ENCODE measurements around the gene TSPAN11.
"Not testable (repeated sequence)": the region's sequence is repeated elsewhere in the genome, so short reads cannot be mapped to it uniquely, and the experiment has no call there.

TSPAN11 gene

GRCh38 chr12:30999723-31000122 is 73.2 kb downstream of the TSPAN11 start:
- in situ Hi-C loops (cut with HindIII; ENCODE audit: low sequenced_read_pairs) = no loop called here

- in situ Hi-C loops (cut with HindIII; ENCODE audit: low sequenced_read_pairs) = no loop called here
These were observed 74.2 kb downstream of the TSPAN11 start for GRCh38 chr12:31000751-31001150.

GRCh38 chr12:31001581-31002360 is 75.2 kb downstream of the TSPAN11 start:
- in situ Hi-C loops (cut with HindIII; ENCODE audit: low sequenced_read_pairs) = no loop called here

- in situ Hi-C loops (cut with HindIII; ENCODE audit: low sequenced_read_pairs) = no loop called here
These were observed 75.8 kb downstream of the TSPAN11 start for GRCh38 chr12:31002361-31002725.

- in situ Hi-C loops (cut with HindIII; ENCODE audit: low sequenced_read_pairs) = no loop called here
These were observed 76.5 kb downstream of the TSPAN11 start for GRCh38 chr12:31002999-31003398.

- in situ Hi-C loops (cut with HindIII; ENCODE audit: low sequenced_read_pairs) = no loop called here
These were observed 77.5 kb downstream of the TSPAN11 start for GRCh38 chr12:31003861-31004640.

GRCh38 chr12:31004666-31005065 is 78.1 kb downstream of the TSPAN11 start:
- in situ Hi-C loops (cut with HindIII; ENCODE audit: low sequenced_read_pairs) = no loop called here

- in situ Hi-C loops (cut with HindIII; ENCODE audit: low sequenced_read_pairs) = no loop called here
These were observed 78.9 kb downstream of the TSPAN11 start for GRCh38 chr12:31005256-31005943.

GRCh38 chr12:31005944-31006361 is 79.4 kb downstream of the TSPAN11 start:
- in situ Hi-C loops (cut with HindIII; ENCODE audit: low sequenced_read_pairs) = no loop called here

GRCh38 chr12:31006416-31007152 is 80.0 kb downstream of the TSPAN11 start:
- in situ Hi-C loops (cut with HindIII; ENCODE audit: low sequenced_read_pairs) = no loop called here

GRCh38 chr12:31007153-31007495 is 80.6 kb downstream of the TSPAN11 start:
- in situ Hi-C loops (cut with HindIII; ENCODE audit: low sequenced_read_pairs) = no loop called here

GRCh38 chr12:31007636-31008175 is 81.2 kb downstream of the TSPAN11 start:
- in situ Hi-C loops (cut with HindIII; ENCODE audit: low sequenced_read_pairs) = no loop called here

- in situ Hi-C loops (cut with HindIII; ENCODE audit: low sequenced_read_pairs) = no loop called here
These were observed 81.8 kb downstream of the TSPAN11 start for GRCh38 chr12:31008241-31008761.

- in situ Hi-C loops (cut with HindIII; ENCODE audit: low sequenced_read_pairs) = no loop called here
These were observed 82.7 kb downstream of the TSPAN11 start for GRCh38 chr12:31008961-31009840.

GRCh38 chr12:31009976-31010375 is 83.4 kb downstream of the TSPAN11 start:
- in situ Hi-C loops (cut with HindIII; ENCODE audit: low sequenced_read_pairs) = no loop called here

- in situ Hi-C loops (cut with HindIII; ENCODE audit: low sequenced_read_pairs) = no loop called here
These were observed 84.8 kb downstream of the TSPAN11 start for GRCh38 chr12:31011336-31011735.

- in situ Hi-C loops (cut with HindIII; ENCODE audit: low sequenced_read_pairs) = no loop called here
These were observed 85.4 kb downstream of the TSPAN11 start for GRCh38 chr12:31011746-31012566.

- in situ Hi-C loops (cut with HindIII; ENCODE audit: low sequenced_read_pairs) = not testable (repeated sequence)
These were observed 86.0 kb downstream of the TSPAN11 start for GRCh38 chr12:31012567-31012891.

GRCh38 chr12:31015215-31015614 is 88.7 kb downstream of the TSPAN11 start:
- in situ Hi-C loops (cut with HindIII; ENCODE audit: low sequenced_read_pairs) = no loop called here
